Vein endothelial cell (primary cell): Measurements from ENCODE around the gene SGCE. TPM values are rescaled to one million over a fixed set of nuclear protein-coding genes. Genes with fewer than 3 reads are reported as not detected.

ENCODE experiments used
- total RNA-seq: library from RNA; depleted of rRNA; stranded (reverse); fragments of >200 nt; gene quantifications from 2 replicates; pipeline ENCODE4 v1.2.3, GENCODE V29; 2012

SGCE gene, protein sequence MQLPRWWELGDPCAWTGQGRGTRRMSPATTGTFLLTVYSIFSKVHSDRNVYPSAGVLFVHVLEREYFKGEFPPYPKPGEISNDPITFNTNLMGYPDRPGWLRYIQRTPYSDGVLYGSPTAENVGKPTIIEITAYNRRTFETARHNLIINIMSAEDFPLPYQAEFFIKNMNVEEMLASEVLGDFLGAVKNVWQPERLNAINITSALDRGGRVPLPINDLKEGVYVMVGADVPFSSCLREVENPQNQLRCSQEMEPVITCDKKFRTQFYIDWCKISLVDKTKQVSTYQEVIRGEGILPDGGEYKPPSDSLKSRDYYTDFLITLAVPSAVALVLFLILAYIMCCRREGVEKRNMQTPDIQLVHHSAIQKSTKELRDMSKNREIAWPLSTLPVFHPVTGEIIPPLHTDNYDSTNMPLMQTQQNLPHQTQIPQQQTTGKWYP
- total RNA-seq: 59.4 and 73.9 TPM in 2 replicates

DNA sequence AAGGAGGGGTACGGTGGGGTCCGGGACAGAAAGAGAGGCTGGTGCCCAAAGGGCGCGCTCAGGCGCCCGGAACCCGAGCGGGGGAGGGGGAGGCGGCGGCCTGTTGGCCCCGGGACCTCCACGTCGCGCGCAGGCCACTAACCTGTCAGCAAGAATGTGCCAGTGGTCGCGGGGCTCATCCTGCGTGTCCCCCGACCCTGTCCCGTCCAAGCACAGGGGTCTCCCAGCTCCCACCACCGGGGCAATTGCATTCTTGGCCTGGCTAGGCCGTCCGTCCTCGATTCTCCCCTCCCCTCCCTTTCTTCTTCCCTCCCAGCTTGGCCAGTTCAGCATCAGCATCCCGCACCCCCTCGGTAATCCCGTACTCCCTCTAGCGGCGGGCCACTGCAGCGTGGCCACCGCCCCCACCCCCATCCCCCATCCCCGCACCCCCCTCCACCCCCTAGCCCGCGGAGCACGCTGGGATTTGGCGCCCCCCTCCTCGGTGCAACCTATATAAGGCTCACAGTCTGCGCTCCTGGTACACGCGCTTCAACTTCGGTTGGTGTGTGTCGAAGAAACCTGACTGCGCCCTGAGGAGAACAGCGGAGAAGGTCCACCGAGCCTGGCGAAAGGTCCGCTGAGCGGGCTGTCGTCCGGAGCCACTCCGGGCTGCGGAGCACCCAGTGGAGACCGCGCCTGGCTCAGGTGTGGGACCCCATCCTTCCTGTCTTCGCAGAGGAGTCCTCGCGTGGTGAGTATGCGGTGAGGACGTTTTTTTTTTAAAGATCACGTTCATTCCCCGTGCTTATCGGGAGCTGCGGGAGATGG lies at the start of gene SGCE:
Gene SGCE (minus strand): TSS at position 286 of the 810 bp plus-strand sequence. CDS start 35 bp downstream, at position 251.

Other genes starting within 250 kb of the SGCE start
- 15.7 and 16.7 TPM in 2 replicates for gene CASD1, start 146.3 kb downstream of the SGCE start, total RNA-seq